ENCODE results near the gene LZTS3. TPM values are rescaled to one million over a fixed set of nuclear protein-coding genes. Genes with fewer than 3 reads are reported as not detected.
"Not testable (repeated sequence)": the region's sequence is repeated elsewhere in the genome, so short reads cannot be mapped to it uniquely, and the experiment has no call there.

The LZTS3 gene
- total RNA-seq, 1 donor from 2014 or later = 12.8 TPM

DNA sequence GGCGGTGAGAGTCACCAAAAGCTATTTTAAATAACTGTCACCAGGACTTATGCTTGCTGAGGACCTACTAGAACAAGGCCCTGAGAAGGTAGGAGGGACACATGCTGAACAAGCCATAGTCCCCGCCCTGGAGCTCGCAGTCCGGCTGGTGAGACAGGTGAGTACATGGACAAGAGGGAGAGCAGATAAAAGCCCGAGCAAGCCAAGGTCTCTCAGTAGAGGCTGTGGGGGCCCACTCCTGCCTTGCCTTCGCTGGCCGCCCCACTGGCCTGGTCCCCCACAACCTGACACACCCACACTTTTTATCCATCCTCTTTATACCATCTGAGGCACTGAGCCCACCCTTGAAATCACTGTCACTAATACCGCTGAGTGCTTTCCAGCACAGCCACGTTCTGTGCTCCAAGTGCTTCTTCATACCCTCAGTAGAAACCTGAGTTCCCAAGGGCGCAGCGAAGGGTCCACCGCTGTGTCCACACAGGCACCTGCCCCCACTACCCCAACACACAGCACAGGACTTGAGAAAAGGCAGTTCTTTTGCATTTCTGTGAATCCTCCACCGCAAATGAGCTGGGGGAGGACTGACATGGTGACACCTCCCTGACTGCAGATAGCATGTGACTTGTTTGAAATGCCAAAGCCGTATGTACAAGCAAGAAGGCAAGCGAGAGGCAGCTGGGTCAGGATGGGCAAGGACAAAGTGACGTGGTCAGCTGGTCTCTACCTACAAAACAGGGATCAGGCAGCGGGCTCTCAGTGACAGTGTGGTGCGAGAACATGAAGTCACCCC lies 19.1 kb upstream of the LZTS3 start:
- no peak for DNase-seq (ENCODE audit: extremely low spot score in 2 of 2)
- H3K27me3 ChIP-seq = no peaks in the 10 kb centered on the region
- H3K36me3 ChIP-seq = peaks cover 0 to 79% of the 10 kb centered on the region in 2 donors
- H3K27ac ChIP-seq = no peak overlapping the region
- no peaks in the 10 kb centered on the region for H3K4me1 ChIP-seq
- H3K9me3 ChIP-seq = no peaks in the 10 kb centered on the region
- no peak for TF ChIP-seq POLR2AphosphoS5 (IDR thresholded peaks at IDR 0.05; ENCODE audit: insufficient read depth in 1 of 2, low read depth in 1 of 2)
- TF ChIP-seq, protein P1, sequence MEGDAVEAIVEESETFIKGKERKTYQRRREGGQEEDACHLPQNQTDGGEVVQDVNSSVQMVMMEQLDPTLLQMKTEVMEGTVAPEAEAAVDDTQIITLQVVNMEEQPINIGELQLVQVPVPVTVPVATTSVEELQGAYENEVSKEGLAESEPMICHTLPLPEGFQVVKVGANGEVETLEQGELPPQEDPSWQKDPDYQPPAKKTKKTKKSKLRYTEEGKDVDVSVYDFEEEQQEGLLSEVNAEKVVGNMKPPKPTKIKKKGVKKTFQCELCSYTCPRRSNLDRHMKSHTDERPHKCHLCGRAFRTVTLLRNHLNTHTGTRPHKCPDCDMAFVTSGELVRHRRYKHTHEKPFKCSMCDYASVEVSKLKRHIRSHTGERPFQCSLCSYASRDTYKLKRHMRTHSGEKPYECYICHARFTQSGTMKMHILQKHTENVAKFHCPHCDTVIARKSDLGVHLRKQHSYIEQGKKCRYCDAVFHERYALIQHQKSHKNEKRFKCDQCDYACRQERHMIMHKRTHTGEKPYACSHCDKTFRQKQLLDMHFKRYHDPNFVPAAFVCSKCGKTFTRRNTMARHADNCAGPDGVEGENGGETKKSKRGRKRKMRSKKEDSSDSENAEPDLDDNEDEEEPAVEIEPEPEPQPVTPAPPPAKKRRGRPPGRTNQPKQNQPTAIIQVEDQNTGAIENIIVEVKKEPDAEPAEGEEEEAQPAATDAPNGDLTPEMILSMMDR (IDR thresholded peaks at IDR 0.05) = no peak
- TF ChIP-seq POLR2A (IDR thresholded peaks at IDR 0.05) = no peak
- H3K4me3 ChIP-seq = no peak overlapping the region
- intact Hi-C loops (cut with DNase I) = no loop called here

DNA sequence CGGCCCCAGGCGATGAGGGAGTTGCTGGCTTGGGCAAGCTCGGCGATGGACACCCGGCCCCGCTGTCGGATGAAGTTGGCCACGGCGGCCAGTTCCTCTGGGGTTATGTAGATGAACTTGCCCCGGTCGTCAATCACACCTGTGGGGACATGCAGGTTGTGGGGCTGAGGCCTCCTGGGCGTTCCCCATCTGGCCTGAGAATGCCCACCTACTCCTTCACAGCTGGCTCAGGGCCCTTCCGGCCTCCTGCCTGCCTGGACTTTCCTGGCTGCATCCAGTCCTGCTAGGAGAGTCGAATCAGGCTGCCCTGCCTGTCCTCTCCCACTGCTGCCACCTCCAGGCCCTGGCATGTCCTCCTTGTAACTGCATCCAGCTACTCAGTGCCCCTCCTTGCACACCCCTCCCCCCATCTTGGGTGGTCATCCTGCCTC lies 17.3 kb upstream of the LZTS3 start:
- Histone ChIP-seq H3K4me1 (no peaks in the 10 kb centered on the region), H3K27me3 (no peaks in the 10 kb centered on the region), H3K36me3 (peaks cover 0 to 64% of the 10 kb centered on the region in 2 donors), H3K4me3 (no peak overlapping the region), H3K27ac (no peak overlapping the region), H3K9me3 (no peaks in the 10 kb centered on the region)
- TF ChIP-seq POLR2AphosphoS5 (IDR thresholded peaks at IDR 0.05; ENCODE audit: insufficient read depth in 1 of 2, low read depth in 1 of 2) = no peak
- no peak for TF ChIP-seq POLR2A (IDR thresholded peaks at IDR 0.05)
- TF ChIP-seq, protein P1 (IDR thresholded peaks at IDR 0.05) = no peak
- DNase-seq (ENCODE audit: extremely low spot score in 2 of 2) = no peak
- intact Hi-C loops (cut with DNase I) = no loop called here

DNA sequence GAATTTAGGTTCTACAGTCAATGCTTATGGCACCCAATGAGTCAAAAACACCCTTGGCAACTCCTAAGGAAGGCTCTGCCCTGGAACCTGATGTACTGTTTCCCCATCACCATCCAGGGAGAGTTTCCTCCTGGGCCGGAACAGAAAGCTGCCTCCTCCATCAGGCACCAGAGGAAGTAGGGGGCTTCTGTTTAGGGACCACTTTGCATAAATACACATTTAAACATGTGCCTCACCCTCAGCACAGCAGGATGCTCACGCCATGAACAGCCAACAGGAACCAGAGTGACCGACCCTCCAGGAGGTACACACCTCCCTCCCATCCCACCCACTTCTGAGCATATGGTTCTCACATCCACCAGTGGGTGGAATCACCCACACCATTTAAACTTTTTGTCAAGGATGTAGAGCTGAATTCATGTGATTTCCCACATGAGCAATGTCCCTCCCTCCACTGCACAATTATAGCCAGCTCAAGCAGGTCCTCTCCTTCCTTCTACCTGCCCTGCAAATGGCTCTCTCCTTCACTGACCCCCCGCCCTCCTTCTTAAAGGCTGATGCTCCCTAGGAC lies 16.3 kb upstream of the LZTS3 start:
- Histone ChIP-seq H3K36me3 (peaks cover 0 to 53% of the 10 kb centered on the region in 2 donors), H3K4me3 (no peak overlapping the region), H3K27me3 (no peaks in the 10 kb centered on the region), H3K4me1 (no peaks in the 10 kb centered on the region), H3K27ac (no peak overlapping the region), H3K9me3 (no peaks in the 10 kb centered on the region)
- no peak for DNase-seq (ENCODE audit: extremely low spot score in 2 of 2)
- no peak for TF ChIP-seq POLR2A (IDR thresholded peaks at IDR 0.05)
- TF ChIP-seq POLR2AphosphoS5 (IDR thresholded peaks at IDR 0.05; ENCODE audit: insufficient read depth in 1 of 2, low read depth in 1 of 2) = no peak
- TF ChIP-seq, protein P1 (IDR thresholded peaks at IDR 0.05) = no peak
- intact Hi-C loops (cut with DNase I) = no loop called here

DNA sequence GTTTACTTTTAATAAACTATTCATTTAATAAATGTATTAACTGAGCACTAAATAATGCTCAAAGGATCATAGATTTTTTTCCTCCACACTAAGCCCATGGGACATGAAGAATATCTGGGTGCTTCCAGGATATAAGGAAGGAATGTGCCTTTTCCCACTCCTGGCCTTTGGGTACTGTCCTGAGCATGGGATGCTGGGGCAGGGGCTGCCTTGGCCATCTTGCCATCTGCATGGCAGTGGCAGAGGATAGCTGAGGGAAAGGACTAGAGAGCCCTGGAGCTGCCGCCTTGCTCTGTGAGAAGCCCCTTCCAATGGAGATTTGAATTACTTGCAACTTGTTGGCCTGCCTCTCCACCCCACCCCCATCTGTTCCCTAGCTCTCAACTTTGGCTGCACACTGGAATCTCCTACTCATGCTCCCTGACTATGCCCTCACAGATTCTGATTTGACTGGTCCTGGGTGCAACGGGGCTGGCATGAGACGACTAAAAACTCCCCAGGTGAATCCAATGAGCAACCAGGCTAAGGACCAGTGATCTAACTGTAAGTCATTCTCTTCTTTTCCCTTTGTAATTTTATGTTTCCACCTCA lies 15.6 kb upstream of the LZTS3 start:
- H3K4me1 ChIP-seq = no peaks in the 10 kb centered on the region
- H3K36me3 ChIP-seq = peaks cover 0 to 46% of the 10 kb centered on the region in 2 donors
- intact Hi-C loops (cut with DNase I) = no loop called here
- H3K4me3 ChIP-seq = no peak overlapping the region
- H3K9me3 ChIP-seq = no peaks in the 10 kb centered on the region
- TF ChIP-seq, protein P1 (IDR thresholded peaks at IDR 0.05) = no peak
- no peak for TF ChIP-seq POLR2AphosphoS5 (IDR thresholded peaks at IDR 0.05; ENCODE audit: insufficient read depth in 1 of 2, low read depth in 1 of 2)
- TF ChIP-seq POLR2A (IDR thresholded peaks at IDR 0.05) = no peak
- H3K27ac ChIP-seq = no peak overlapping the region
- H3K27me3 ChIP-seq = no peaks in the 10 kb centered on the region
- no peak for DNase-seq (ENCODE audit: extremely low spot score in 2 of 2)

DNA sequence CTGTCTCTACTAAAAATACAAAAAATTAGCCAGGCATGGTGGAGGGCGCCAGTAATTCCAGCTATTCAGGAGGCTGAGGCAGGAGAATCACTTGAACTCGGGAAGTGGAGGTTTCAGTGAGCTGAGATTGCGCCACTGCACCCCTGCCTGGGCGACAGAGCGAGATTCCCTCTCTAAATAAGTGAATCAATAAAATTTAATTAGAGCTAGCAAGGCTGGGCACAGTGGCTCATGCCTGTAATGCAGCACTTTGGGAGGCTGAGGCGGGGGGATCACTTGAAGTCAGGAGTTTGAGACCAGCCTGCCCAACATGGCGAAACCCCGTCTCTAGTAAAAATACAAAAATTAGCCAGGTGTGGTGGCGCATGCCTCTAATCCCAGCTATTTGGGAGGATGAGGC lies 14.5 kb upstream of the LZTS3 start:
- peaks cover 0 to 35% of the 10 kb centered on the region in 2 donors for H3K36me3 ChIP-seq
- H3K9me3 ChIP-seq; DNase-seq (ENCODE audit: extremely low spot score in 2 of 2); H3K4me3 ChIP-seq; intact Hi-C loops (cut with DNase I); H3K27me3 ChIP-seq; H3K4me1 ChIP-seq; H3K27ac ChIP-seq: not testable (repeated sequence)
